K562 (cell line): ENCODE measurements around the gene CRYZL1. TPM values are rescaled to one million over a fixed set of nuclear protein-coding genes. Genes with fewer than 3 reads are reported as not detected.

Experiments used
- CHD1 ChIP-seq: fragments of 200-600 bp; sonication (generic); IDR thresholded peaks from one replicate; pipeline ENCODE4 v1.6.1; 2012; ENCODE audit warnings: mild to moderate bottlenecking, moderate library complexity, low read length, inconsistent platforms
- CLOCK ChIP-seq: fragments of 250-450 bp; sonication (Bioruptor Pico); IDR thresholded peaks from 2 replicates; pipeline ENCODE4 v1.4.0; 2020; ENCODE audit warnings: mild to moderate bottlenecking, moderate library complexity, borderline replicate concordance
- CREM ChIP-seq: IDR thresholded peaks from 2 replicates; pipeline ENCODE4 v1.6.1; 2014; ENCODE audit warnings: antibody characterized with exemption, low read depth
- FIP1L1 ChIP-seq: fragments of 200-400 bp; formaldehyde crosslinking; IDR thresholded peaks from 2 replicates; pipeline ENCODE4 v1.6.1; 2018; ENCODE audit warnings: mild to moderate bottlenecking, low read depth, low read length; ENCODE audit not compliant: poor library complexity, severe bottlenecking
- IRF9 ChIP-seq: fragments of 450-650 bp; IDR thresholded peaks from 2 replicates; pipeline ENCODE4 v1.6.1; 2016; ENCODE audit warnings: missing biosample characterization, missing genetic modification characterization
- KLF6 ChIP-seq: fragments of 250-450 bp; sonication (Bioruptor Pico); IDR thresholded peaks from 2 replicates; pipeline ENCODE4 v1.4.0; 2020; ENCODE audit warnings: mild to moderate bottlenecking, moderate library complexity, borderline replicate concordance
- MYC ChIP-seq, 2 experiments: fragments of 250-450 bp in 1 of 2; sonication (Bioruptor Pico) in 1 of 2; IDR thresholded peaks; 2 replicates each; pipeline versions ENCODE4 v1.5.1 to v1.6.1; 2012 to 2021; ENCODE audit warnings: low read depth in 2 of 2, borderline replicate concordance in 1 of 2, improper control_type of control experiment in 1 of 2, low read length in 1 of 2, mild to moderate bottlenecking in 1 of 2, moderate library complexity in 1 of 2
- NEUROD1 ChIP-seq: fragments of 150-350 bp; IDR thresholded peaks from 2 replicates; pipeline ENCODE4 v1.6.1; 2014; ENCODE audit warnings: borderline replicate concordance, low read length, low read depth; ENCODE audit not compliant: partially characterized antibody
- NFRKB ChIP-seq: fragments of 450-650 bp; IDR thresholded peaks from 2 replicates; pipeline ENCODE4 v1.6.1; 2016; ENCODE audit warnings: low read depth
- OTX1 ChIP-seq: fragments of 450-650 bp; formaldehyde crosslinking; IDR thresholded peaks from 2 replicates; pipeline ENCODE4 v1.4.0; 2022; ENCODE audit warnings: mild to moderate bottlenecking
- SMARCA4 ChIP-seq: fragments of 450-650 bp; IDR thresholded peaks from 2 replicates; pipeline ENCODE4 v1.6.1; 2016
- SMARCB1 ChIP-seq: IDR thresholded peaks from 2 replicates; pipeline ENCODE4 v1.6.1; 2011; ENCODE audit warnings: improper control_type of control experiment, low read depth; ENCODE audit not compliant: insufficient read length
- TFAP4 ChIP-seq: sonication (generic); formaldehyde crosslinking; IDR thresholded peaks from 2 replicates; pipeline ENCODE4 v1.8.0; 2022; ENCODE audit warnings: missing genetic modification reagents, mild to moderate bottlenecking, moderate library complexity, borderline replicate concordance
- ZNF324 ChIP-seq: fragments of 250-450 bp; sonication (Bioruptor Pico); IDR thresholded peaks from 2 replicates; pipeline ENCODE4 v1.4.0; 2020; ENCODE audit warnings: mild to moderate bottlenecking
- polyA plus RNA-seq, 8 experiments: library from polyadenylated mRNA; depleted of rRNA in 4 of 8; stranded (reverse) in 5 of 8; unstranded in 3 of 8; fragments of >200 nt; fragmentation: Nextera tagmentation in 2 of 8; fragmentation: Illumina TruSeq in 1 of 8; extraction: Ambion mirVana in 2 of 8; extraction: Trizol in 1 of 8; gene quantifications; 2 replicates each; pipeline versions ENCODE4 v1.2.1 to v1.2.3, GENCODE V29; 2011 to 2014; ENCODE audit warnings: inconsistent platforms in 1 of 8, missing spikeins in 1 of 8
- total RNA-seq, 7 experiments: library from RNA; depleted of rRNA in 6 of 7; stranded (reverse); fragments of >200 nt in 6 of 7; fragmentation: Illumina TruSeq in 2 of 7; extraction: Trizol in 2 of 7; gene quantifications; 2 replicates each; pipeline versions ENCODE4 v1.2.1 to v1.2.3, GENCODE V29; 2011 to 2021; ENCODE audit warnings: low replicate concordance in 1 of 7
- TF ChIP-seq, protein P1 (sequence below): sonication (generic); formaldehyde crosslinking; IDR thresholded peaks from 2 replicates; pipeline ENCODE4 v1.8.1; 2023; ENCODE audit warnings: mild to moderate bottlenecking, missing genetic modification reagents
- TF ChIP-seq, protein P2 (sequence below), 2 experiments: fragments of 250-450 bp in 1 of 2; fragments of 450-650 bp in 1 of 2; sonication (Bioruptor Pico) in 1 of 2; IDR thresholded peaks; 2 replicates each; pipeline versions ENCODE4 v1.6.1 to v1.8.0; 2016 to 2021; ENCODE audit warnings: mild to moderate bottlenecking in 2 of 2, moderate library complexity in 2 of 2, missing compliant biosample characterization in 1 of 2, missing genetic modification characterization in 1 of 2
- TF ChIP-seq, protein P3 (sequence below): fragments of 250-450 bp; sonication (Bioruptor Pico); IDR thresholded peaks from 2 replicates; pipeline ENCODE4 v1.4.0; 2020; ENCODE audit warnings: borderline replicate concordance

The CRYZL1 gene
- total and polyA plus RNA-seq, 9 of the 15 experiments (the other 6 are each of a cell fraction or from before 2014, with no cell fraction given): 19.9 to 98.2 (median 39.2) TPM

GRCh38 chr21:33587792-33588484 lies 53.6 kb downstream of the CRYZL1 start (continued):
- no peak for TF ChIP-seq CLOCK
- no peak for TF ChIP-seq NEUROD1
- TF ChIP-seq KLF6 (CRISPR knock-in tag): peak; percentile 50; the same call in 1 of the 2 replicates
- no peak for TF ChIP-seq IRF9 (tag)
- no peak for TF ChIP-seq MYC (IDR thresholded peaks at IDR 0.05; ENCODE audit: low read depth, low read length)
- 0 out of 2 replicates have a peak, but pooled peaks have one; percentile 25 for TF ChIP-seq MYC (CRISPR knock-in tag; IDR thresholded peaks at IDR 0.05; ENCODE audit: borderline replicate concordance, low read depth)
- no peak for TF ChIP-seq CREM
- 0 out of 2 replicates have a peak, but pooled peaks have one; percentile 39 for TF ChIP-seq SMARCA4
- TF ChIP-seq OTX1: 0 out of 2 replicates have a peak, but pooled peaks have one; percentile 46
- TF ChIP-seq CHD1: peak; percentile 79
- TF ChIP-seq, protein P1, sequence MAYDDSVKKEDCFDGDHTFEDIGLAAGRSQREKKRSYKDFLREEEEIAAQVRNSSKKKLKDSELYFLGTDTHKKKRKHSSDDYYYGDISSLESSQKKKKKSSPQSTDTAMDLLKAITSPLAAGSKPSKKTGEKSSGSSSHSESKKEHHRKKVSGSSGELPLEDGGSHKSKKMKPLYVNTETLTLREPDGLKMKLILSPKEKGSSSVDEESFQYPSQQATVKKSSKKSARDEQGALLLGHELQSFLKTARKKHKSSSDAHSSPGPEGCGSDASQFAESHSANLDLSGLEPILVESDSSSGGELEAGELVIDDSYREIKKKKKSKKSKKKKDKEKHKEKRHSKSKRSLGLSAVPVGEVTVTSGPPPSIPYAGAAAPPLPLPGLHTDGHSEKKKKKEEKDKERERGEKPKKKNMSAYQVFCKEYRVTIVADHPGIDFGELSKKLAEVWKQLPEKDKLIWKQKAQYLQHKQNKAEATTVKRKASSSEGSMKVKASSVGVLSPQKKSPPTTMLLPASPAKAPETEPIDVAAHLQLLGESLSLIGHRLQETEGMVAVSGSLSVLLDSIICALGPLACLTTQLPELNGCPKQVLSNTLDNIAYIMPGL (CRISPR knock-in tag): peak; percentile 70
- peak; percentile 72 for TF ChIP-seq FIP1L1
- TF ChIP-seq NFRKB: no peak
- TF ChIP-seq ZNF324 (CRISPR knock-in tag): 0 out of 2 replicates have a peak, but pooled peaks have one; percentile 32
- peak; percentile 83 for TF ChIP-seq TFAP4
- TF ChIP-seq, protein P2, sequence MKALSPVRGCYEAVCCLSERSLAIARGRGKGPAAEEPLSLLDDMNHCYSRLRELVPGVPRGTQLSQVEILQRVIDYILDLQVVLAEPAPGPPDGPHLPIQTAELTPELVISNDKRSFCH (CRISPR knock-in tag; IDR thresholded peaks at IDR 0.05): no peak
- TF ChIP-seq, protein P2 (tag; IDR thresholded peaks at IDR 0.05): peak; percentile 82; the same call in 1 of the 2 replicates
- peak; percentile 7 for TF ChIP-seq SMARCB1
- TF ChIP-seq, protein P3, sequence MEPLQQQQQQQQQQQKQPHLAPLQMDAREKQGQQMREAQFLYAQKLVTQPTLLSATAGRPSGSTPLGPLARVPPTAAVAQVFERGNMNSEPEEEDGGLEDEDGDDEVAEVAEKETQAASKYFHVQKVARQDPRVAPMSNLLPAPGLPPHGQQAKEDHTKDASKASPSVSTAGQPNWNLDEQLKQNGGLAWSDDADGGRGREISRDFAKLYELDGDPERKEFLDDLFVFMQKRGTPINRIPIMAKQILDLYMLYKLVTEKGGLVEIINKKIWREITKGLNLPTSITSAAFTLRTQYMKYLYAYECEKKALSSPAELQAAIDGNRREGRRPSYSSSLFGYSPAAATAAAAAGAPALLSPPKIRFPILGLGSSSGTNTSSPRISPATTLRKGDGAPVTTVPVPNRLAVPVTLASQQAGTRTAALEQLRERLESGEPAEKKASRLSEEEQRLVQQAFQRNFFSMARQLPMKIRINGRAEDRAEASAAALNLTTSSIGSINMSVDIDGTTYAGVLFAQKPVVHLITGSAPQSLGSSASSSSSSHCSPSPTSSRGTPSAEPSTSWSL: no peak
